Endothelial cell of umbilical vein (primary cell): ENCODE results near the gene SLC8A1. TPM values are rescaled to one million over a fixed set of nuclear protein-coding genes. Genes with fewer than 3 reads are reported as not detected.

Source experiments
- BruUV-seq: library from RNA; stranded (reverse); fragments of 400-500 nt; replicated peaks from 2 replicates; lab custom pipeline; 2021; lab: Mats Ljungman, UMichigan
- CTCF ChIA-PET: fragments of 300-600, 350-600 bp; sonication (Branson Sonifier 250); formaldehyde crosslinking; loops from one replicate; lab custom pipeline; 2021; ENCODE audit warnings: antibody characterized with exemption, inconsistent platforms; lab: Charles Lee
- POLR2A ChIA-PET: fragments of 300-600, 350-600 bp; sonication (Branson Sonifier 250); formaldehyde crosslinking; loops from one replicate; lab custom pipeline; 2021; ENCODE audit warnings: antibody characterized with exemption, inconsistent platforms; lab: Charles Lee
- DNase-seq: peaks from one replicate; pipeline ENCODE4 v3.0.0-alpha.2; 2011; ENCODE audit warnings: low read depth, low spot score
- FAIRE-seq: peaks from 2 replicates; lab custom pipeline; 2011; peaks lifted over from hg19 to GRCh38; lab: Jason Lieb, UNC
- H2AFZ ChIP-seq: 2 replicates; pipeline ENCODE4 v1.6.0; 2012; ENCODE audit warnings: low read depth, low read length, control low read depth, inconsistent platforms
- H3K27ac ChIP-seq: 2 replicates; pipeline ENCODE4 v1.5.1; 2011; ENCODE audit warnings: low read depth, mild to moderate bottlenecking, control low read depth, low read length, moderate library complexity; ENCODE audit not compliant: insufficient read depth
- H3K27me3 ChIP-seq, 2 experiments: 2 replicates each; pipeline versions ENCODE4 v1.6.0 to v1.6.1; 2011; ENCODE audit warnings: low read length in 2 of 2, mixed read lengths in 1 of 2; ENCODE audit not compliant: control insufficient read depth in 2 of 2, insufficient read depth in 2 of 2
- H3K36me3 ChIP-seq, 2 experiments: 2 replicates in 1 of 2; 3 replicates in 1 of 2; pipeline ENCODE4 v1.5.1; 2011; ENCODE audit warnings: low read length in 2 of 2, mild to moderate bottlenecking in 1 of 2, moderate library complexity in 1 of 2; ENCODE audit not compliant: control insufficient read depth in 2 of 2, insufficient read depth in 2 of 2; ENCODE audit errors: extremely low read depth in 1 of 2
- H3K4me1 ChIP-seq: 3 replicates; pipeline ENCODE4 v1.5.1; 2011; ENCODE audit warnings: mild to moderate bottlenecking, low read length; ENCODE audit not compliant: control insufficient read depth, insufficient read depth; ENCODE audit errors: extremely low read depth
- H3K4me2 ChIP-seq: 2 replicates; pipeline ENCODE4 v1.6.1; 2011; ENCODE audit warnings: low read length, control low read depth, mixed read lengths; ENCODE audit not compliant: insufficient read depth
- H3K4me3 ChIP-seq, 3 experiments: fragments of 200-600 bp in 1 of 3; sonication (generic), shearing (Covaris generic) in 1 of 3; replicated peaks in 1 of 3; 2 replicates each; pipeline ENCODE4 v1.5.1; 2011 to 2016; ENCODE audit warnings: control low read depth in 3 of 3, low read length in 3 of 3, mild to moderate bottlenecking in 2 of 3, inconsistent platforms in 1 of 3, low read depth in 1 of 3, moderate library complexity in 1 of 3; ENCODE audit not compliant: insufficient read depth in 1 of 3
- H3K79me2 ChIP-seq: 2 replicates; pipeline ENCODE4 v1.6.0; 2012; ENCODE audit warnings: low read length, inconsistent platforms; ENCODE audit not compliant: control insufficient read depth, insufficient read depth
- H3K9ac ChIP-seq: replicated peaks from 2 replicates; pipeline ENCODE3; 2011; ENCODE audit warnings: low read length, control low read depth; ENCODE audit not compliant: insufficient read depth; ENCODE audit errors: extremely low read depth
- H3K9me1 ChIP-seq: replicated peaks from 3 replicates; pipeline ENCODE4 v1.6.0; 2011; ENCODE audit warnings: mild to moderate bottlenecking, low read length; ENCODE audit not compliant: control insufficient read depth, insufficient read depth; ENCODE audit errors: extremely low read depth
- H3K9me3 ChIP-seq: replicated peaks from 2 replicates; pipeline ENCODE4 v1.5.1; 2012; ENCODE audit warnings: low read length, inconsistent platforms; ENCODE audit not compliant: control insufficient read depth, insufficient read depth
- H4K20me1 ChIP-seq: replicated peaks from 2 replicates; pipeline ENCODE3; 2011; ENCODE audit warnings: mild to moderate bottlenecking, low read length; ENCODE audit not compliant: control insufficient read depth, insufficient read depth; ENCODE audit errors: extremely low read depth
- EZH2 ChIP-seq: IDR thresholded peaks from 2 replicates; pipeline ENCODE4 v1.6.1; 2012; ENCODE audit warnings: borderline replicate concordance, low read depth, mild to moderate bottlenecking, moderate library complexity, low read length, inconsistent platforms; ENCODE audit not compliant: severe bottlenecking
- FOS ChIP-seq: IDR thresholded peaks from 2 replicates; pipeline ENCODE4 v1.6.1; 2011; ENCODE audit warnings: mild to moderate bottlenecking, low read length, moderate library complexity, borderline replicate concordance; ENCODE audit not compliant: insufficient read depth
- GATA2 ChIP-seq: IDR thresholded peaks from 2 replicates; pipeline ENCODE4 v1.7.0; 2011; ENCODE audit warnings: low read depth, mild to moderate bottlenecking, moderate library complexity, mixed read lengths, low read length; ENCODE audit not compliant: insufficient read length, insufficient read depth
- JUN ChIP-seq: IDR thresholded peaks from 2 replicates; pipeline ENCODE4 v1.6.1; 2011; ENCODE audit warnings: borderline replicate concordance, low read depth; ENCODE audit not compliant: insufficient read length, insufficient read depth
- MAX ChIP-seq: IDR thresholded peaks from 2 replicates; pipeline ENCODE4 v1.6.1; 2011; ENCODE audit not compliant: insufficient read depth, insufficient read length
- MYC ChIP-seq: IDR thresholded peaks from one replicate; pipeline ENCODE4 v1.6.1; 2011; ENCODE audit warnings: mild to moderate bottlenecking, low read depth, low read length
- POLR2A ChIP-seq: IDR thresholded peaks from 2 replicates; pipeline ENCODE4 v1.6.1; 2012; ENCODE audit warnings: low read depth, mild to moderate bottlenecking, control low read depth, low read length
- POLR2AphosphoS5 ChIP-seq: IDR thresholded peaks from 2 replicates; pipeline ENCODE4 v1.6.1; 2012; ENCODE audit warnings: low read depth, mild to moderate bottlenecking, control low read depth, low read length, moderate library complexity; ENCODE audit not compliant: insufficient read depth
- dilution Hi-C: fragments of 300-500 bp; cut with MboI; formaldehyde crosslinking; loops from one replicate; pipeline ENCODE4 v1.15.0; 2019; ENCODE audit warnings: low sequenced_read_pairs; ENCODE audit not compliant: extremely low pct_ligation_motif_present
- intact Hi-C: fragments of 100-400 bp; cut with micrococcal nuclease; formaldehyde crosslinking; loops from one replicate; pipeline ENCODE4 v1.10.0; 2022
- polyA plus RNA-seq, 4 experiments: library from polyadenylated mRNA; depleted of rRNA in 3 of 4; stranded (reverse) in 3 of 4; unstranded in 1 of 4; fragments of >200 nt; gene quantifications; 2 replicates each; pipeline versions ENCODE4 v1.2.1 to v1.2.3, GENCODE V29; 2011 to 2012; ENCODE audit warnings: missing spikeins in 1 of 4
- total RNA-seq: library from RNA; stranded (reverse); gene quantifications from 2 replicates; pipeline ENCODE4 v1.2.3, GENCODE V29; 2021
- TF ChIP-seq, protein P1 (sequence below), 2 donors: IDR thresholded peaks; 1 replicate in 1 of 2; 2 replicates in 1 of 2; pipeline ENCODE4 v1.5.1; 2011; ENCODE audit warnings: low read length in 2 of 2, mild to moderate bottlenecking in 2 of 2, moderate library complexity in 2 of 2, control low read depth in 1 of 2, inconsistent platforms in 1 of 2, low read depth in 1 of 2; ENCODE audit not compliant: insufficient read depth in 1 of 2; ENCODE audit errors: extremely low read depth in 1 of 2

The SLC8A1 gene
- total and polyA plus RNA-seq, 2 donors (not counting 3 experiments of a cell fraction or from before 2014, with no cell fraction given): 0.19 to 1.8 TPM

DNA sequence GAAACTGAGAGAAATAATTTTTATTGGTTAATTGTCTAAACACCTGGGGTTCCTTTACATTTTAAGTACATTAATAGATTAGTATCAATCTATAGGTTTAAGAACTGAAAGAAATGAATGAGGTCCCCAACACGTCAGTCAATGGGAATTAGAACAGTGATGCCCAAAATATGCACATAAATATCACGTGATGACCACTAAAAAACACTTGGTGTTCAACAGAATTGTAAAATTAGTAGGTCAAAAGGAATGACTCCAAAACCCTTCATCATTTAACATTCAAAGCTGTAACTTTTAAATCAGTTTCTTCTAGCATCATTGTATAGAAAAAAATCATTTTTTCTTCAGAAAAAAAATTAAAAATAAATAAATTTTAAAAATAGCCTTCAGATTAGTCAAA lies 140.9 kb downstream of the SLC8A1 start:
- Histone ChIP-seq H3K9me3 (no peaks in the 10 kb centered on the region), H3K9me1 (no peaks in the 10 kb centered on the region), H3K4me2 (no peak overlapping the region), H3K4me1 (no peaks in the 10 kb centered on the region), H3K27me3 (no peaks in the 10 kb centered on the region), H2AFZ (no peak overlapping the region), H3K79me2 (no peaks in the 10 kb centered on the region), H4K20me1 (no peaks in the 10 kb centered on the region), H3K36me3 (no peaks in the 10 kb centered on the region), H3K4me3 (no peak overlapping the region), H3K27ac (no peak overlapping the region), H3K9ac (no peak overlapping the region)
- CTCF ChIA-PET: interaction anchor here (1.1 to 1.4 kb wide), 2 partner anchors 10 to 15 kb away, joined by 3 to 5 read pairs; no protein-coding TSS in a partner anchor
- intact Hi-C loops: no loop called here
- dilution Hi-C loops: no loop called here
- TF ChIP-seq POLR2A (no peak), MAX (no peak), JUN (no peak), FOS (no peak), EZH2 (no peak), GATA2 (no peak), MYC (no peak), POLR2AphosphoS5 (no peak)
- TF ChIP-seq, protein P1, sequence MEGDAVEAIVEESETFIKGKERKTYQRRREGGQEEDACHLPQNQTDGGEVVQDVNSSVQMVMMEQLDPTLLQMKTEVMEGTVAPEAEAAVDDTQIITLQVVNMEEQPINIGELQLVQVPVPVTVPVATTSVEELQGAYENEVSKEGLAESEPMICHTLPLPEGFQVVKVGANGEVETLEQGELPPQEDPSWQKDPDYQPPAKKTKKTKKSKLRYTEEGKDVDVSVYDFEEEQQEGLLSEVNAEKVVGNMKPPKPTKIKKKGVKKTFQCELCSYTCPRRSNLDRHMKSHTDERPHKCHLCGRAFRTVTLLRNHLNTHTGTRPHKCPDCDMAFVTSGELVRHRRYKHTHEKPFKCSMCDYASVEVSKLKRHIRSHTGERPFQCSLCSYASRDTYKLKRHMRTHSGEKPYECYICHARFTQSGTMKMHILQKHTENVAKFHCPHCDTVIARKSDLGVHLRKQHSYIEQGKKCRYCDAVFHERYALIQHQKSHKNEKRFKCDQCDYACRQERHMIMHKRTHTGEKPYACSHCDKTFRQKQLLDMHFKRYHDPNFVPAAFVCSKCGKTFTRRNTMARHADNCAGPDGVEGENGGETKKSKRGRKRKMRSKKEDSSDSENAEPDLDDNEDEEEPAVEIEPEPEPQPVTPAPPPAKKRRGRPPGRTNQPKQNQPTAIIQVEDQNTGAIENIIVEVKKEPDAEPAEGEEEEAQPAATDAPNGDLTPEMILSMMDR (IDR thresholded peaks at IDR 0.05; ENCODE audit: extremely low read depth in 1 of 2, insufficient read depth in 1 of 2, low read depth in 1 of 2, low read length in 2 of 2): no peak
- POLR2A ChIA-PET: no interaction called here
- FAIRE-seq (no peak), DNase-seq (no peak)
- no TSS peak for BruUV-seq
